Hypothalamus (tissue), 51 donors: Measurements from ENCODE around the gene RPS5.
A peak's percentile ranks its signal among the peaks of the same experiment; 100 is the strongest.
"Not testable (repeated sequence)": the region's sequence is repeated elsewhere in the genome, so short reads cannot be mapped to it uniquely, and the experiment has no call there.

Source experiments
- DNase-seq, 51 donors: peaks; one replicate each; lab custom pipeline; 2025; lab: John Stamatoyannopoulos, UW

The RPS5 gene

DNA sequence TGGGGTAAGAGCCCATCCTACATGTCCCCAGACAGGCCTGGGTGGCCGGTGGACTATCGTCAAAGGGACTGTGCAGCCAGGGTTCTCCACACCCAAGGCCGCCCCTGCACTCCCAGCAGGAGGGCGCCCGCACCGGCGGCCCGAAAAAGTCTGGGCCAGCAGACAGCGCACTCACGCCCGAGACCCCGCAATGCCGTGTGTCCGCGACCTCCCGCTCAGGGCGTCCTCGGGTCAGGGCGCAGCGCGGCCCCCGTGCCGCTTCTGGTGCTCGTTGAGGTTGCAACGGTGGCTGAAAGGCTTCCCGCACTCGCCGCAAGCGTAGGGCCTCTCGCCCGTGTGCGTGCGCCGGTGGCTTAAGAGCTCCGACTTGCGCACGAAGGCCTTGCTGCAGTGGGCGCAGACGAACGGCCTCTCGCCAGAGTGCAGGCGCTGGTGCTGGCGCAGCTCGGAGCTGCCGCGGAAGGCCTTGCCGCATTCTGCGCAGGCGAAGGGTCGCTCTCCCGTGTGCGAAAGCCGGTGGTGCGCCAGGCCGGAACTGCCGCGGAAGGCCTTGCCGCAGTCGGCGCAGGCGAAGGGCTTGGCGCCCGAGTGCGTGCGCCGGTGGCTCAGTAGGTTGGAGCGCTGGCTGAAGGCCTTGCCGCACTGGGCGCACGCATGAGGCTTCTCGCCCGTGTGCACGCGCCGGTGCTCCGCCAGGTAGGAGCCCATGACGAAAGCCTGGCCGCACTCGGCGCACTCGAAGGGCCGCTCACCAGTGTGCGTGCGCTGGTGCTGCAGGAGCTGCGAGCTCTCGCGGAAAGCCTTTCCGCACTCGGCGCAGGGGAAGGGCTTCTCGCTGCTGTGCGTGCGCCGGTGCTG, 30.9 kb upstream of the RPS5 start:
- DNase-seq: no peak

DNA sequence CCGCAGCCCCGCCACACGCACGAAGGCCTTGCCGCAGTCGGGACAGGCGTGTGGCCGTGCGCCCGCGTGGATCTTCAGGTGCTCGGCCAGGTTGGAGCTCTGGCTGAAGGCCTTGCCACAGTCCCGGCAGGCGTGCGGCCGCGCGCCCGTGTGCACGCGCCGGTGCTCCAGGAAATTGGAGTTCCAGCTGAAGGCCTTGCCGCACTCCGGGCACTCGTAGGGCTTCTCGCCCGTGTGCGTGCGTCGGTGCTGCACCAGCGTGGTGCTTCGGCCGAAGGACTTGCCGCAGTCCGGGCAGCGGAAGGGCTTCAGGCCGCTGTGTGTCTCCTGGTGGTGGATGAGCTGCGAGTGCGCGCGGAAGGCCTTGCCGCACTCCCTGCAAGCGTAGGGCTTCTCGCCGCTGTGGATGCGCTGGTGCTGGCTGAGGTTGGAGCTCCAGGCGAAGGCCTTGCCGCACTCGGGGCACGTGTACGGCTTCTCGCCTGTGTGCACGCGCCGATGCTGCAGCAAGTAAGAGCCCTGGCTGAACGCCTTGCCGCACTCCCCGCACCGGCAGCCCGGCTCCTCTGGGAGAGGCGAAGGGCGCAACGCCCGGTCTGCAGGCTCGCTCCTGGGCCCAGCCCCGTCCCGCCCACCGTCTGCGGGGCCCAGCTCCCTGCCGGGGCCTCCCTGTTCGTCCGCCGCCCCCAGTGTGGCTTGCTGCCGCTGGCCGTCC, 30.1 kb upstream of the RPS5 start:
- DNase-seq: no peak

DNA sequence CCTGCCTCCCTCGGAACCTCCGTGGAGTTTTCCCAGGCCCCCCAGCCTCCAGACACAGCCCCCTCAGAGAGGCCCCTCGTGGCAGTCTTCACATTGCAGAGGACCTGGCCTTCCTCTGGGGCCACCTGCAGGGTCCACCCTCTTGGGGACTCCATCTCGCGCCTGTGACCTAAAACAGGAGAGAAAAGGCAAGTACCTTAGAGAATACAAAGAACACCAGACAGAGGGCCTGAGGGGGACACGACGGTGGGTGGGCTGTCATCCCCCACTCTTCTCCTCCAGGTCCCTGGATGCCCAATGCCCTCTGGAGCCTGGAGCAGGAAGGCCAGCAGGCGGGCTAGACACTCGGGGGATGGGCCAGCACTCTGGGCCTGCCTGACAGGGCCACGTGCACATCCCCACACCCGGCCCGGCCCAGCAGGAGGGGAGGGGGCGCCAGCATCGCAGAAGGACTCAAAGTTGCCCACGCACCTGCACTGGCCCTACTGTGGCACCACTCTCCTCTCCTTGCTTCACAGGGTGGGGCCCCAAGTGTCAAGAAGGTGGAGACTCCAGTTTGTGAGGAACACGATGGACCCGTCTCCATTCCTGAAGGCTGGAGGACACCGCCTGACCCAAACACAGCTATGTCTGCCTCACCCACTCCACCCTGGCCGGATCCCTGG, 29.5 kb upstream of the RPS5 start:
- DNase-seq: no peak

DNA sequence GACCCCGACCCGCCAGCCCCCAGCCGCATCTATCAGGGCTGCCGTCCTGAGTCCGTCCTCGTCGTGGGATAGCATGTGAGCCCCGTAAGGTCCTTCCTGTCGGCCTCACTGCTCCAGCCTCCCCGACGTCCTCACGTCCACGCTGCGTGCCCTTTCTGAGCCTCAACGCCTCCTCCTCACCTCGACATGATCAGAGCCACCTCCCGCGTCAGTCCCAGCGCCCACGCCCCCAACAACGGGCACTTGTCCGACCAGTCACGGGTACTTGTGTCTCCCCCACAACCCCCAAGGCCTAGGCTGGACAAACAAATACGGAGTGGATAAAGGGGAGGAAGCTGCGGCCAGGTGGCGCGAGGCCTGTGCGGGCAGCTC, 25.2 kb upstream of the RPS5 start:
- DNase-seq: peak in 14 of 51 donors; percentile 35 to 79 (median 56)

DNA sequence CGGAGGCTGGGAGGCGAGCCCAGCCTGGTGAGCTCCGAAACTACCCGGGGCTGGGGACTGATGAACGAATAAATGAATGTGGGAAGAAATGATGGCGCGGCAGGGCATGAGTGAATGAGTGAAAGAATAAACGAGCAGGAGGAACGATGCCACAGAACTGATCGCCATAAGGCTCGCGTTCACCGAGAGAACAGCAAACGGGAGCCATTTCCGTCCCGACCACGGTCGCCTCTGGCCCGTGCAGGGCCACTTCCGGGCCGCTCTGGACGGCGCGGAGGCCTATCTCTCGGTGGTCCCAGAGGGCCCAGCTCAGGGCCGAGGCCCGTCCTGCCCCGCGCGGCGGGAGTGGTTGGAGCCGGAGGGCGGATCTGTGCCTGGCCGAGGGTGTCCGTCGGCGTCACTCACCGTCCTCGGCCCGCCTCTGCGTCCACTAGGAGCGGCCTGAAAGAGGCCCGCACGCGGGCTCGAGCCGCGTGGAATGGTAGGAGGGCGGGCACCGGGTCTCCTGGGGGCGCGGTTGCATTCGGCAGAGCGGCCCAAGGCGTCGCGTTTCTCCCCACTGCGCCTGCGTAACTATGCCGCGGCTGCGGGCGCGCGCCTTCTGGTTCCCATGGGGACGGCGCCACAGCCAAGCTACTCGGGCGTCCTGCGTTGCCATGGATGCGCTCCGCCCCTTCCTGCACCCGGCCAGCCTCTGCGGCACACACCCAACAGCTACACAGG, 24.6 kb upstream of the RPS5 start, which contains the start of gene ZNF497:
Gene ZNF497 (minus strand): TSS at position 480 of the 723 bp plus-strand sequence. CDS start 5,116 bp downstream, outside the sequence.
- DNase-seq: peak; percentile 61 to 99 (median 95)

DNA sequence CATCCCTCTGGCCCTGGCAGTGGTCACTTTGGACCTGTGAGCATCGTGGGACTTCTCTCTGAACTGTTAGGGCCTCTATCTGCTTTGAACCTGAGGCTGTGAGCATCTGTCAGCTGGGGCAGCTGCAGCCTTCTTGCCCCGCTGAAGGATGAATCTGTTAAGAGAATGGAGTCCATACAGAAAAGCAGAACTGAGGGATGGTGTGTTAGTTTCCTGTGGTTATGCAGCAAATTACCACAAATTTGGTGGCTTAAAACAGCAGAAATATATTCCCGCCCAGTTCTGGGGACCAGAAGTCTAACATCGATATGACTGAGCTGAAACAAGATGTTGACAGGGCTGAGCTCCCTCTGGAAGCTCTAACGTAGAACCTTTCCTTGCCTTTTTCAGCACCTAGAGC, 22.9 kb upstream of the RPS5 start:
- DNase-seq: no peak

DNA sequence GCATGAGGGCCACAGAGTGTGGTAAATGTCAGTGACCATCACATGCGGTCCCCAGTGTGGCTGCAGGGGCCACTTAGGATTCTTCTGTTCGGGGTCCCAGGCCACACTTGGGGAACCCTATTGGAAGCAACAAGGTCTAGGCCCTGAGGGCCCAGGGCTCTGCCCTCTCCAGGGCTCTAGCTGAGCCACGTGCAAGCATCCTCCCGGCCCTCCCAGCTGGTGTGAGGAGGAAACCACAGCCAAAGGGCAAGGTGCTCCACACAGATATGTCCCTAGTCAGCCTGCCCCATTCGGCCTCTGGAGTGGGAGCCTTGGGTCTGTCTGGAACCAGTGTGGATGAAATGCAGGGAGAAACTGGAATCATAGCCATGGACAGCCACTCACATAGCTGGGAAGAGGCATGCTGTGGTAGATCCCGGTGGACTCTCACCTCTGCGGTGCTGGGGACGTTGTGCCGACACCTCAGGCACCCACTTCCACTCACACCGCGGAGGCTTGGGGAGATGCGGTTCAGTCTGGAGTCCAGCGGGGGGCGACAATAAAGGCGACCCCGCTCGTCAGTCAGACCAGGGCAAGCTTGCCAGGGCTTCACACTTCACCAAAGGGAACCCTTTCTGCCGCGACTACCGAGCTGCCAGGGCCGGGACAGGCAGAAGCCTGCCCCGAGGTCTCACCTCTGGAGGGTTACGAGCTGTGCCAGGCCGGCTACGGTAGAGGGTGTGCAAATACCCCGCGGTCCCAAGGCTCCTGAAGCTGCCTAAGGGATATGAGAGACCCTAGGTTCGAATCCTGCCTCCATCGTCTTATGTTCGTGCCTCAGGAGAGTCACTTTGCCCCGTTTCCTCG, 20.3 kb upstream of the RPS5 start:
- DNase-seq: no peak

DNA sequence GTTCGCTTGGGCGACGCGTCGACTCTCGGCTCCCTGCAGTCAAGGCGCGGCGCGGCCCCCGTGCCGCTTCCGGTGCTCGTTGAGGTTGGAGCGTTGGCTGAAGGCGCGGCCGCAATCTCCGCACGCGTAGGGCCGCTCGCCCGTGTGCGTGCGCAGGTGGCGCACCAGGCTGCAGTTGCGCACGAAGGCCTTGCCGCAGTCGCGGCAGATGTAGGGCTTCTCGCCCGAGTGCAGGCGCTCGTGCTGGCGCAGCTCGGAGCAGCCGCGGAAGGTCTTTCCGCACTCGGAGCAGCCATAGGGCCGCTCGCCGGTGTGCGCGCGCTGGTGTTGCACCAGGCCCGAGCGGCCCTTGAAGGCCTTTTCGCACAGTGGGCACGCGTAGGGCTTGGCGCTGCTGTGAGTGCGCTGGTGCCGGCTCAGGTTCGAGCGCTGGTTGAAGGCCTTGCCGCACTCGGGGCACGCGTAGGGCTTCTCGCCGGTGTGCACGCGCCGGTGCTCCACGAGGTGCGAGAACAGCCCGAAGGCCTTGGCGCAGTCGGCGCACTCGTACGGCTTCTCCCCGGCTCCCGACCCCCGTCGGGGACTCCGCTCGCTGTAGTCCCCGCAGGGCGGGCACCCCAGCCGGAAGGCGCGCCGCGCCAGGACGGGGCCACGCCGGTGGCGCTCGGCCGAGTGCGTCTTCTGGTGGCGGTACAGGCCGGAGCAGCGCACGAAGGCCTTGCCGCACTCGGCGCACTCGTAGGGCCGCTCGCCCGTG, 19.2 kb upstream of the RPS5 start:
- no peak for DNase-seq

DNA sequence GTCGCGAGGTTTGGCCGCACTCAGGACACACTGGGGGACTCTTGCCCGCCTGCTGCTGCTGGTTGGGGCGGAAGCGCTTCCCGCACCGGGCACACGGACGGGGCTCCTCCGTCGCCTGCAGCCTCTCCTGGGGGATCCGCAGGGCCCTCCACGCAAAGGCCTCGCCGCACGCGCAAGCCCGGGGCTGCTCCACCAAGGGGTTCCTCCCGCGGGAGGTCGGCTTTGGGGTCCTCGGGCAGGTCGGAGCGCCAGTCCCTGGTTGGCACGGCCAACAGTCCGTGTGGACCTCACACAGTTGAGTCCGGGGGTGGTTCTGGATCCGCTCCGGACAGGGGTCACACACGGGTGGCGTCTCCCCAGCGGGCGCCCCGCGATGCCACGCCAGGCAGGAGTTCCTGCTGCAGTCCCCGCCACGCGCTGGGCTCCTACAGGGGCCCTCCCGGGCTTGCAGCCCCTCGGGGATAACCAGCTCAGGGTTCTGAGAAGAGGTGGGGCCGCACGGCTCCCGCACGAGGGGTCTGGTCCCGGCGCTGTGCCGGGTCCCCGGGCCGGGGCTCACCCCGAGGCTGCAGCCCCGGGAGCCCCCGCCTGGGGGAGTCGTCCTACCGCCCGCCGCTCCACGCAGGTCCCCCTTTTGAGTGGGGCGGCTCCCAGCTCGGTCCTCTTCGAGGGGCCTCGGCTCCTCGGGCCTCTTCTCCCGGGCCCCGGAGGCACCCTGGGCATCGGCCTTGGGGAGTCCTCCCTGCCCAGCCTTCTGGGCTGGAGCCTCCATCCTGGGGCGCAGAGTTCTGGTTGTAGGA, 18.3 kb upstream of the RPS5 start:
- DNase-seq: no peak

DNA sequence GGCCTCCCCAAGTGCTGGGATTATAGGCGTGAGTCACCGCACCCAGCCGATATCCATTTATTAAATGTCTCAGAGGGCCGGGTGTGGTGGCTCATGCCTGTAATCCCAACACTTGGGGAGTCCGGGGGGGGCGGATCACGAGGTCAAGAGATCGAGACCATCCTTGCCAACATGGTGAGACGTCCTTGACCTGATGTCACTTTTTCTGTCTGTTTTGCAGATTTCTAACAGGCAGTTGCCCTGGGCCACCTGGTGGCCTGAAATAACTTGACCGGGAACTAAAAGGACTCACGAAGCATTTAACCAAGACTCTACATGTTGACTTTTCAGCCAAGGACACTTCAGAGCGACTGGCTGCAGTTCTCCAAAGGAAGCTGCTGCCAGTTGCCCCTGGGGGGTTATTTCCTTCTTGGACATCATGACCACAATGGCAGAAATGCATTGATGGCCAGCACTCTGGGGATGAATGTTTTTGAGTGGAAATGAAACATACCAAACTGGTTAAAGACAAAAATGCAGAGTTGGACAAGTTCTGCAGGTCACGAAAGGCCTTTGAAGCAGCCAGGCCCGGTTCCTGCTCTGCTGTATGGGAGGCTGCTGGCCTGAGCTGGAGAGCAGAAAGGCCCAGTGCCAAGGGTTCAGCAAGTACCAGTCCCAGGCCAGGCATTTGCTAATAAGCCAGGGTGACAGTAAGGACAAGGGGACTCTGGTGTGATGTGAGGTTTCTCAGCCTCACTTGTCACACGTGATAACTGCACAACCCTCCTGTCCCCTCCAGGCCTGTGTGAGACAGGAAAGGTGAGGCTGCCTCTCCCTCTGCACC, 14.5 kb upstream of the RPS5 start:
- peak in 5 of 51 donors; percentile 7 to 27 (median 18) for DNase-seq

DNA sequence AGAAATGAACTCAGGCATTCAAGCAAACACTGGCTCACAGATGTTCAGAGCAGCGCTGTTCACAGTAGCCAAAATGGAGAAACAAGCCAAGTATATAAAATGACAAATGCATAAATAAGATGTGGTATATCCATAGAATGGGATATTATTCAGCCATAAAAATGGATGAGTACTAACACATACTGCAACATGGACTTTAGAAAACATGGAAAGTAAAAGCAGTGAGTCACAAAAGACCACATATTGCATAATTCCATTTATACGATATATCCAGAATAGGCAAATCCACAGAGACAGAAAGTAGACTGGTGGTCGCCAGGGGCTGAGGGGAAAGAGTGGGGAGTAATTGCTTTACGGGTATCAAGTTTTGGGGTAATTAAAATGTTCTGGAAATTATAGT, 12.9 kb upstream of the RPS5 start:
- no peak for DNase-seq

DNA sequence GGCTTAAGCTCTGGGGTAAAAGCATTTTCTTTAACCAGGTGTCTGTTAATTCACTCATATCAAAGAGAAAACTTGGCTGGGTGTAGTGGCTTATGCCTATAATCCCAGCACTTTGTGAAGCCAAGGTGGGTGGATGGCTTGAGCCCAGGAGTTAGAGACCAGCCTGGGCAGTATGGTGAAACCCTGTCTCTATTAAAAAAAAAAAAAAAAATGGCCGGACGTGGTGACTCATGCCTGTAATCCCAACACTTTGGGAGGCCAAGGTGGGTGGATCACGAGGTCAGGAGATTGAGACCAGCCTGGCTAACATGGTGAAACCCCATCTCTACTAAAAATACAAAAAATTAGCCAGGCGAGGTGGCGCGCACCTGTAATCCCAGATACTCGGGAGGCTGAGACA, 10.3 kb upstream of the RPS5 start:
- DNase-seq: not testable (repeated sequence)

DNA sequence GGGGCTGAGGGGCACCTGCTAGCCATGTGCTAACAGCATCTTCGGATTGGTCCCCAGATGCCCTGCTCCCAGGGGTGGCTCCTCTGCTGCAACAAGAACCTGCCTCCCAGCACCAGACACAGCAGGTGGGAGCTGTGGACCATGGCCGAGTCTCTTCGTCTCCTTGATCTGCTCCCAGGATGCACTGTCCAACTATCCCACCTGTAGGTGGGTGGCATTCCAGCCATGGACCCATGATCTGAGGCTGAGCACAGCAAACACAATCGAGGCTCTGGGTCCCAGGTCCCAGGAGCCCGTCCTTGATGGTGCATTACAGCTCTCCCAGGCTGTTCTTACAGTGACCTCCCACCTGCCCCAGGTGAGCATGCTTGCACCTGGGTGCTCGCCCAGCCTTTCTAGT, 7.8 kb upstream of the RPS5 start:
- DNase-seq: no peak

DNA sequence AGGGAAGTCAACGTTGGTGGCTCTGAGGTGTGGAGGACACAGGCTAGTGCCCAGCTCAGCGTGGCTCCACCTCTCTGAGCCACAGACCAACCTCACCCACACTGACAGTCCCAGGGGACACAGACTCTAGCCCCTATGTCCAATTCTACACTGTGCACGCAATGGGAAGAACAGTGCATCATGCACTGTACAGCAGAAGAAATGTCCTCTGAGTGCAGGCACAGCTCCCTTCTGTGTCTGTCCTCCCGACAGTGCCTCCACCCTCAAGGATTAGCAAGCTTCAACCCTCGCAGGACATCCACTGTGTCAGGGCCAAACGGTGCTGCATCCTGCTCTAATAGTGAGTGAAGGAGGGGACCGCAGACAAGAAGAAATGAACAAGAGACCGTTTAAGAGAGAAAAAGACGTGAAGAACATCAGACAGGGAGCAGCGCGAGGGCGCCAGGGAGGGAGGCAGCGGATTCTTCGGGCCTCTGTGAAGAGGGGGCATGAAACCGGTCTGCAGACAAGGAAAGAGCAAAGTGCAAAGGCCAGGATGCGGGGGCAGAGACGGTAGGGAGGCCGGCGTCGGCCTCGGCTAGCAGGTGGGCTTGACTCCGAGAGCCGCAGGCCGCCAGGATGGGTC, 6.9 kb upstream of the RPS5 start:
- DNase-seq: peak in 2 of 51 donors; percentile 42 to 44

DNA sequence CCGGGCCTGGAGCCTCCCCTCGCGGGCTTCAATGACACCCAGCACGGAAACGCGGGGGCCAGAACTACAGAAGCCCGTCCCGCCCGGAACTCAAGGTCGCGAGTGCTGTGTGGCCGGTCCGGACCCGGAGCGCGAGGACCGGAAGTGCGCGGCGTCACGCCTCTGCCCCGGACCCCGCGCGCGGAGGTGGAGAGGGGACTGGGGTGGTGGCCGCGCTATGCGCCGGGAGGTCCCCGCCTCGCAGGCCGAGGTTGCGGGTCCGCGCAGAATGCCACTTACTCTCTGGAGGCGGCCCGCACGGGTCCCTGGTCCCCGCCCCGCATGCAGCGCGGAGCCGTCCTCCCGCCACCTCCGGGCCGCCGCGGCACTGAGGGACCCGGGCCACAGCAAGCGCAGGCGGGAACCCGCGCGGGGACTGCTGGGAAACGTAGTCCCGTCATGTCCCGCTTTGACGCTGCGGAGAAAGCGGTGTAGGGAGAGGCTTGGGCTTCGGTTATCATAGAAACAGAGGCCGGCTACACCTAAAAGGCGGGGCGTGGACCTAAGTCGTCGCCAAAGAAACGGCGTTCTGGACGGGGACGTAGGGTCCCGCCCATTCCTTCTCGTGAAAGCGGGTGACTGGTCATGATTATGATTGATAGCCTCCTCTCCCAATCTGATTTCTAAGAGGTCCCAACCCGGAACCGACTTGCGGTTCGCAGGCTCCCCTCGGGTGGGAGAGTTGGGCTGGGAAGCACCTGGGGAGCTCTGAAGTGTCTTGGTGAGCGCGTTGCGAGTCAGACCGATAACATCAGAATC, 6.2 kb upstream of the RPS5 start, which contains the start of gene ZNF837:
Gene ZNF837 (minus strand): TSS at position 369 of the 798 bp plus-strand sequence. CDS start 11,698 bp downstream, outside the sequence.
- DNase-seq: peak; percentile 80 to 99 (median 97)
